ENCODE results near the gene ASMT.

Gene ASMT

DNA sequence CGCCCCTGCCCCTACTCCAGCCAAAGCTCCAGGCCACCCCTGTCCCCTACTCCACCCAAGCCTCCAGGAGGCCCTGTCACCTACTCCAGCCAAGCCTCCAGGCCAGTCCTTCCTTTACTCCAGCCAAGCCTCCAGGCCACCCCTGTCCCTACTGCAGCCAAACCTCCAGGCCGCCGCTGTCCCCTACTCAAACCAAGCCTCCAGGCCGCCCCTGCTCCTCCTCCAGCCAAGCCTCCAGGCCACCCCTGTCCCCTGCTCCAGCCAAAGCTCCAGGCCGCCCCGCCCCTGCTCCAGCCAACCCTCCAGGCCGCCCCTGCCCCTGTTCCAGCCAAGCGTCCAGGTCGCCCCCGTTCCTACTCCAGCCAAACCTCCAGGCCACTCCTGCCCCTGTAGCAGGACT, 5.1 kb upstream of the ASMT start:
- Histone ChIP-seq H3K4me1 (ENCODE audit: insufficient read depth, poor library complexity, severe bottlenecking) (no peaks in the 10 kb centered on the region), H3K27ac (ENCODE audit: poor library complexity, severe bottlenecking) (no peak overlapping the region), H3K36me3 (ENCODE audit: low read depth) (peaks cover 9% of the 10 kb centered on the region; the same call in 1 of the 2 replicates), H3K4me3 (ENCODE audit: severe bottlenecking) (no peak overlapping the region), H3K9me3 (ENCODE audit: severe bottlenecking) (no peaks in the 10 kb centered on the region), H3K27me3 (ENCODE audit: insufficient read depth, poor library complexity, severe bottlenecking) (no peaks in the 10 kb centered on the region)
- TF ChIP-seq, protein P1, sequence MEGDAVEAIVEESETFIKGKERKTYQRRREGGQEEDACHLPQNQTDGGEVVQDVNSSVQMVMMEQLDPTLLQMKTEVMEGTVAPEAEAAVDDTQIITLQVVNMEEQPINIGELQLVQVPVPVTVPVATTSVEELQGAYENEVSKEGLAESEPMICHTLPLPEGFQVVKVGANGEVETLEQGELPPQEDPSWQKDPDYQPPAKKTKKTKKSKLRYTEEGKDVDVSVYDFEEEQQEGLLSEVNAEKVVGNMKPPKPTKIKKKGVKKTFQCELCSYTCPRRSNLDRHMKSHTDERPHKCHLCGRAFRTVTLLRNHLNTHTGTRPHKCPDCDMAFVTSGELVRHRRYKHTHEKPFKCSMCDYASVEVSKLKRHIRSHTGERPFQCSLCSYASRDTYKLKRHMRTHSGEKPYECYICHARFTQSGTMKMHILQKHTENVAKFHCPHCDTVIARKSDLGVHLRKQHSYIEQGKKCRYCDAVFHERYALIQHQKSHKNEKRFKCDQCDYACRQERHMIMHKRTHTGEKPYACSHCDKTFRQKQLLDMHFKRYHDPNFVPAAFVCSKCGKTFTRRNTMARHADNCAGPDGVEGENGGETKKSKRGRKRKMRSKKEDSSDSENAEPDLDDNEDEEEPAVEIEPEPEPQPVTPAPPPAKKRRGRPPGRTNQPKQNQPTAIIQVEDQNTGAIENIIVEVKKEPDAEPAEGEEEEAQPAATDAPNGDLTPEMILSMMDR (IDR thresholded peaks at IDR 0.05; ENCODE audit: poor library complexity, severe bottlenecking): no peak
- ATAC-seq (ENCODE audit: low read depth): peak; percentile 9; the same call in 1 of the 3 replicates
- no peak for DNase-seq (ENCODE audit: low spot score)

DNA sequence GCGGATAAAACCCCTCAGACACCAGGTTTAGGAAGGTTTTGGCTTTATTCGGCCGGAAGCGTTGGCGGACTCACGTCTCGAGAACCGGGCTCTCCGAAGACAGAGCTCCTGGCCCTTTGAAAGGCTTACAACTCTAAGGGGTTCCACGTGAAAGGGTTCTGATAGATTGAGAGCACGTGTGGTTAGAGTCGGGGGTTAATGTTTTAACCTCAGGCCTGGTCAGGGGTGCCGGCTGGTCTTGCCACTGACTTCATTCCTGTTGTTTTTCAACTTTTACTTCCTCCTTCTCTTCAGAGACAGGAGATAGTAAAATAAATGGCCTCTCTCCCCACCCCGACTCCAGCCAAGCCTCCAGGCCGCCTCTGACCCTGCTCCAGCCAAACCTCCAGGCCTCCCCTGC, 4.7 kb upstream of the ASMT start:
- ATAC-seq (ENCODE audit: low read depth) (no peak), DNase-seq (ENCODE audit: low spot score) (no peak)
- Histone ChIP-seq H3K4me1 (ENCODE audit: insufficient read depth, poor library complexity, severe bottlenecking) (no peaks in the 10 kb centered on the region), H3K27me3 (ENCODE audit: insufficient read depth, poor library complexity, severe bottlenecking) (no peaks in the 10 kb centered on the region), H3K4me3 (ENCODE audit: severe bottlenecking) (no peak overlapping the region), H3K27ac (ENCODE audit: poor library complexity, severe bottlenecking) (no peak overlapping the region), H3K36me3 (ENCODE audit: low read depth) (peaks cover 9% of the 10 kb centered on the region; the same call in 1 of the 2 replicates), H3K9me3 (ENCODE audit: severe bottlenecking) (no peaks in the 10 kb centered on the region)
- TF ChIP-seq, protein P1 (IDR thresholded peaks at IDR 0.05; ENCODE audit: poor library complexity, severe bottlenecking): no peak

DNA sequence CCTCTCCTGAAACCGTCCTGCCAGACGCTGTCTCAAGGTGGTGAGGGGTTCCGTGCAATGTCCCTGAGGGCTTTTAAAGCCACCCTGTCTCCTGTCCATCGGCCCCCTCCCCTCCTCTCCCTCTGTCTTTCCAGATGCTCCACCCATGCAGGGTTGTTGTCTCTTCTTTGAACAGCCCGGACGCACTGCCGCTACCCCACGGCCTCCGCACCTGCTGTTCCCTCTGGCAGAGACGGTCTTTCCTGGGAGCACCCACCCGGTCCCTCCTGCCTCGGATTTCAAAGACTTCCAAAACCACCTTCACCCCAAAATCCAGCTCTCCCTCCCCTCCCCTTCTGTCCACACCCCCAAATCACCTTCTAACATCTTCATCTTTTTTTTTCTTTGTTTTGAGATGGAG, 4.1 kb upstream of the ASMT start:
- ATAC-seq (ENCODE audit: low read depth) (no peak), DNase-seq (ENCODE audit: low spot score) (no peak)
- no peaks in the 10 kb centered on the region for H3K9me3 ChIP-seq (ENCODE audit: severe bottlenecking)
- H3K4me3 ChIP-seq (ENCODE audit: severe bottlenecking): no peak overlapping the region
- TF ChIP-seq, protein P1 (IDR thresholded peaks at IDR 0.05; ENCODE audit: poor library complexity, severe bottlenecking): no peak
- no peaks in the 10 kb centered on the region for H3K27me3 ChIP-seq (ENCODE audit: insufficient read depth, poor library complexity, severe bottlenecking)
- H3K36me3 ChIP-seq (ENCODE audit: low read depth): peaks cover 9% of the 10 kb centered on the region; the same call in 1 of the 2 replicates
- no peak overlapping the region for H3K27ac ChIP-seq (ENCODE audit: poor library complexity, severe bottlenecking)
- no peaks in the 10 kb centered on the region for H3K4me1 ChIP-seq (ENCODE audit: insufficient read depth, poor library complexity, severe bottlenecking)

DNA sequence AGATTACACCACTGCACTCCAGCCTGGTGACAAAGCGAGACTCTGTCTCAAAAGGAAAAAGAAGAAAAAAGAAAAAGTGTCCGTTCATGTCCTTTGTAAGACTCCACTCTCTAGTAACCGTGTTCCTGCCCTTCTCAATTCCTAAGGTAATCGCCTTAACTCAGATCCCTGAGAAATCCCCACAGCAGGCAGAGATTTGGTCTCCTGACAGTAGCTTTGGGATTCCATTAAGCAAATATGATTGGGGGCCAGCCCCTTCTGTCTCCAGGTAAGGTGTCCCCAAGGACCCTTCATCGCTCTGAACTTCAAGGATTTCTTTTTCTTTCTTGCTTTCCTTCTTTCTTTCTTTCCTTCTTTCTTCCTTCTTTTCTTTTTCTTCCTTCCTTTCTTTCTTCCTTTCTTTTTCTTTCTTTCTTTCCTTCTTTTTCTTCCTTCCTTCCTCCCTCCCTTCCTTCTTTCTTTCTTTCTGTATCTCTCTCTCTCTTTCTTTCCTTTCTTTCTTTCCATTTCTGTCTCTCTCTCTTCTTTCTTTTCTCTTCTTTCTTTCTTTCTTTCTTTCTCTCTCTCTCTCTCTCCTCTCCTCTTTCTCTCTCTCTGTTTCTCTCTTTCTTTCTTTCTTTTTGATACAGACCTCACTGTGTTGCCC, 2.1 kb upstream of the ASMT start:
- Histone ChIP-seq H3K27me3 (ENCODE audit: insufficient read depth, poor library complexity, severe bottlenecking) (no peaks in the 10 kb centered on the region), H3K27ac (ENCODE audit: poor library complexity, severe bottlenecking) (no peak overlapping the region), H3K4me3 (ENCODE audit: severe bottlenecking) (no peak overlapping the region), H3K36me3 (ENCODE audit: low read depth) (no peaks in the 10 kb centered on the region), H3K9me3 (ENCODE audit: severe bottlenecking) (no peaks in the 10 kb centered on the region), H3K4me1 (ENCODE audit: insufficient read depth, poor library complexity, severe bottlenecking) (no peaks in the 10 kb centered on the region)
- ATAC-seq (ENCODE audit: low read depth) (no peak), DNase-seq (ENCODE audit: low spot score) (no peak)
- TF ChIP-seq, protein P1 (IDR thresholded peaks at IDR 0.05; ENCODE audit: poor library complexity, severe bottlenecking): no peak

DNA sequence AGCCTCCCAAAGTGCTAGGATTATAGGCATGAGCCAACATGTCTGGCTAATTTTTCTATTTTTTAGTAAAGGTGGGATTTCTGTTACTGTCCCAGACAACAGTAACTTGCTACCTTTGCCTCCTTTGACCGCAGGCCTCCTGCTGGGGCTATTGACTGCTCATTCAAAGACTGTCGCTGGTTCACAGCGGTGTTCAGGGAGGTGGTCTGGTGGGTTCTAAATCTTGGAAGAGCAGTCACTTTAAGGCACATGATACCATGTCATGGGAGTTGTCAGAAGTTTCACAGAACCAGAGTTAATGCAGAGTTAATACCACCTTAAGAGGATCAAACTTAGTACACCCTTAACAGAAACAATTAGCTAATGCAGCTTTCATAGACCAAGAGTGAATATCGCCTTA, 3.8 kb downstream of the ASMT start:
- TF ChIP-seq, protein P1 (IDR thresholded peaks at IDR 0.05; ENCODE audit: poor library complexity, severe bottlenecking): no peak
- no peak overlapping the region for H3K27ac ChIP-seq (ENCODE audit: poor library complexity, severe bottlenecking)
- H3K4me3 ChIP-seq (ENCODE audit: severe bottlenecking): no peak overlapping the region
- no peaks in the 10 kb centered on the region for H3K27me3 ChIP-seq (ENCODE audit: insufficient read depth, poor library complexity, severe bottlenecking)
- no peaks in the 10 kb centered on the region for H3K36me3 ChIP-seq (ENCODE audit: low read depth)
- no peaks in the 10 kb centered on the region for H3K4me1 ChIP-seq (ENCODE audit: insufficient read depth, poor library complexity, severe bottlenecking)
- DNase-seq (ENCODE audit: low spot score) (no peak), ATAC-seq (ENCODE audit: low read depth) (no peak)
- no peaks in the 10 kb centered on the region for H3K9me3 ChIP-seq (ENCODE audit: severe bottlenecking)
